ENCODE measurements around the gene AHCYL2. TPM values are rescaled to one million over a fixed set of nuclear protein-coding genes. Genes with fewer than 3 reads are reported as not detected.

Gene AHCYL2
- total RNA-seq, 2 donors from 2014 or later, result 30.8 to 31.4 TPM

GRCh38 chr7:129191272-129191671 lies 33.6 kb upstream of the AHCYL2 start:
- TF ChIP-seq CTCF (conservative IDR thresholded peaks at IDR 0.05), result no peak
- peaks cover 23% of the 10 kb centered on the region for H3K36me3 ChIP-seq (ENCODE audit: control insufficient read depth, insufficient read depth, low read length)
- H3K4me3 Mint-ChIP-seq, result no peak overlapping the region
- H3K4me1 ChIP-seq (ENCODE audit: control insufficient read depth, insufficient read depth, low read length), result peaks cover 7% of the 10 kb centered on the region
- 91 to 96% methylated on average over 3 of the region's 3 CpGs for WGBS, 2 experiments (ENCODE audit: insufficient coverage in 1 of 2, insufficient read length in 1 of 2)
- no peak overlapping the region for H3K27ac ChIP-seq (ENCODE audit: low read depth, low read length)
- H3K9me3 ChIP-seq (ENCODE audit: control insufficient read depth, low read length), result peaks cover 14% of the 10 kb centered on the region
- no peak overlapping the region for H3K4me3 ChIP-seq (ENCODE audit: low read length)
- no peak for DNase-seq
- H3K27me3 Mint-ChIP-seq (ENCODE audit: insufficient read depth), result peaks cover 21% of the 10 kb centered on the region
- H3K27ac Mint-ChIP-seq, result no peak overlapping the region
- peaks cover 15% of the 10 kb centered on the region for H3K27me3 ChIP-seq (ENCODE audit: control insufficient read depth, insufficient read depth, low read length, poor library complexity, severe bottlenecking)
- peaks cover 23% of the 10 kb centered on the region for H3K4me1 Mint-ChIP-seq
- peaks cover 6% of the 10 kb centered on the region for H3K9me3 Mint-ChIP-seq
- H3K9ac ChIP-seq (ENCODE audit: extremely low read depth, low read length, poor library complexity, severe bottlenecking), result no peak overlapping the region
- peaks cover 16% of the 10 kb centered on the region for H3K36me3 Mint-ChIP-seq (ENCODE audit: low read depth)

- H3K4me1 Mint-ChIP-seq, result peaks cover 16% of the 10 kb centered on the region
- no peak overlapping the region for H3K27ac ChIP-seq (ENCODE audit: low read depth, low read length)
- peaks cover 7% of the 10 kb centered on the region for H3K4me1 ChIP-seq (ENCODE audit: control insufficient read depth, insufficient read depth, low read length)
- H3K36me3 Mint-ChIP-seq (ENCODE audit: low read depth), result peaks cover 24% of the 10 kb centered on the region
- peaks cover 14% of the 10 kb centered on the region for H3K9me3 ChIP-seq (ENCODE audit: control insufficient read depth, low read length)
- H3K27me3 ChIP-seq (ENCODE audit: control insufficient read depth, insufficient read depth, low read length, poor library complexity, severe bottlenecking), result no peaks in the 10 kb centered on the region
- peaks cover 23% of the 10 kb centered on the region for H3K36me3 ChIP-seq (ENCODE audit: control insufficient read depth, insufficient read depth, low read length)
- 91 to 96% methylated on average over 2 to 3 of the region's 3 CpGs for WGBS, 2 experiments (ENCODE audit: insufficient coverage in 1 of 2, insufficient read length in 1 of 2)
- H3K9me3 Mint-ChIP-seq, result peaks cover 6% of the 10 kb centered on the region
- H3K27ac Mint-ChIP-seq, result no peak overlapping the region
- peaks cover 3% of the 10 kb centered on the region for H3K27me3 Mint-ChIP-seq (ENCODE audit: insufficient read depth)
- no peak for TF ChIP-seq CTCF (conservative IDR thresholded peaks at IDR 0.05)
- no peak overlapping the region for H3K9ac ChIP-seq (ENCODE audit: extremely low read depth, low read length, poor library complexity, severe bottlenecking)
- DNase-seq, result no peak
- H3K4me3 ChIP-seq (ENCODE audit: low read length), result no peak overlapping the region
- H3K4me3 Mint-ChIP-seq, result no peak overlapping the region
Observed at GRCh38 chr7:129193892-129194291, 30.9 kb upstream of the AHCYL2 start.

GRCh38 chr7:129197771-129198170 lies 27.1 kb upstream of the AHCYL2 start:
- Histone ChIP-seq H3K27ac (ENCODE audit: low read depth, low read length) (no peak overlapping the region), H3K36me3 (ENCODE audit: control insufficient read depth, insufficient read depth, low read length) (peaks cover 25% of the 10 kb centered on the region), H3K27me3 (ENCODE audit: control insufficient read depth, insufficient read depth, low read length, poor library complexity, severe bottlenecking) (no peaks in the 10 kb centered on the region), H3K4me1 (ENCODE audit: control insufficient read depth, insufficient read depth, low read length) (no peaks in the 10 kb centered on the region), H3K4me3 (ENCODE audit: low read length) (no peak overlapping the region), H3K9ac (ENCODE audit: extremely low read depth, low read length, poor library complexity, severe bottlenecking) (no peak overlapping the region), H3K9me3 (ENCODE audit: control insufficient read depth, low read length) (peaks cover 19% of the 10 kb centered on the region)
- H3K27ac Mint-ChIP-seq, result no peak overlapping the region
- H3K36me3 Mint-ChIP-seq (ENCODE audit: low read depth), result peaks cover 35% of the 10 kb centered on the region
- H3K9me3 Mint-ChIP-seq, result peaks cover 6% of the 10 kb centered on the region
- no peak overlapping the region for H3K4me3 Mint-ChIP-seq
- H3K4me1 Mint-ChIP-seq, result no peaks in the 10 kb centered on the region
- no CpG with 5 or more reads among the region's 4 CpGs for WGBS, 2 experiments (ENCODE audit: insufficient coverage in 1 of 2, insufficient read length in 1 of 2)
- no peak for DNase-seq
- no peaks in the 10 kb centered on the region for H3K27me3 Mint-ChIP-seq (ENCODE audit: insufficient read depth)
- no peak for TF ChIP-seq CTCF (conservative IDR thresholded peaks at IDR 0.05)

Data from endodermal cell (in vitro differentiated cells).